ENCODE data around the gene PTPRN2.
"Not testable (repeated sequence)": the region's sequence is repeated elsewhere in the genome, so short reads cannot be mapped to it uniquely, and the experiment has no call there.

Gene PTPRN2

GRCh38 chr7:157493017-157493416, 1094.6 kb downstream of the PTPRN2 start:
- Mint-ChIP-seq H3K4me3 (no peak overlapping the region), H3K27me3 (ENCODE audit: low read depth, poor library complexity) (peaks cover 22% of the 10 kb centered on the region), H3K36me3 (ENCODE audit: low read depth) (no peaks in the 10 kb centered on the region), H3K9me3 (peaks cover 20% of the 10 kb centered on the region), H3K27ac (no peak overlapping the region), H3K4me1 (peaks cover 44% of the 10 kb centered on the region)
- no peak for TF ChIP-seq CTCF (IDR thresholded peaks at IDR 0.05)
- no peak for DNase-seq

GRCh38 chr7:157490465-157490912, 1097.1 kb downstream of the PTPRN2 start:
- peaks cover 20% of the 10 kb centered on the region for H3K9me3 Mint-ChIP-seq
- H3K36me3 Mint-ChIP-seq (ENCODE audit: low read depth), result no peaks in the 10 kb centered on the region
- H3K27me3 Mint-ChIP-seq (ENCODE audit: low read depth, poor library complexity), result peaks cover 22% of the 10 kb centered on the region
- no peak overlapping the region for H3K27ac Mint-ChIP-seq
- no peak for TF ChIP-seq CTCF (IDR thresholded peaks at IDR 0.05)
- no peak for DNase-seq
- peaks cover 27% of the 10 kb centered on the region for H3K4me1 Mint-ChIP-seq
- H3K4me3 Mint-ChIP-seq, result no peak overlapping the region

GRCh38 chr7:157489870-157490269, 1097.8 kb downstream of the PTPRN2 start:
- H3K9me3 Mint-ChIP-seq, result peaks cover 20% of the 10 kb centered on the region
- DNase-seq; H3K36me3 Mint-ChIP-seq (ENCODE audit: low read depth); H3K4me3 Mint-ChIP-seq; H3K27ac Mint-ChIP-seq: not testable (repeated sequence)
- H3K4me1 Mint-ChIP-seq, result peaks cover 20% of the 10 kb centered on the region
- H3K27me3 Mint-ChIP-seq (ENCODE audit: low read depth, poor library complexity), result peaks cover 25% of the 10 kb centered on the region

Data from nephron progenitor cell (in vitro differentiated cells).